ENCODE data around the gene LCE2A.

LCE2A gene, protein sequence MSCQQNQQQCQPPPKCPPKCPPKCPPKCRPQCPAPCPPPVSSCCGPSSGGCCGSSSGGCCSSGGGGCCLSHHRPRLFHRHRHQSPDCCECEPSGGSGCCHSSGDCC

DNA sequence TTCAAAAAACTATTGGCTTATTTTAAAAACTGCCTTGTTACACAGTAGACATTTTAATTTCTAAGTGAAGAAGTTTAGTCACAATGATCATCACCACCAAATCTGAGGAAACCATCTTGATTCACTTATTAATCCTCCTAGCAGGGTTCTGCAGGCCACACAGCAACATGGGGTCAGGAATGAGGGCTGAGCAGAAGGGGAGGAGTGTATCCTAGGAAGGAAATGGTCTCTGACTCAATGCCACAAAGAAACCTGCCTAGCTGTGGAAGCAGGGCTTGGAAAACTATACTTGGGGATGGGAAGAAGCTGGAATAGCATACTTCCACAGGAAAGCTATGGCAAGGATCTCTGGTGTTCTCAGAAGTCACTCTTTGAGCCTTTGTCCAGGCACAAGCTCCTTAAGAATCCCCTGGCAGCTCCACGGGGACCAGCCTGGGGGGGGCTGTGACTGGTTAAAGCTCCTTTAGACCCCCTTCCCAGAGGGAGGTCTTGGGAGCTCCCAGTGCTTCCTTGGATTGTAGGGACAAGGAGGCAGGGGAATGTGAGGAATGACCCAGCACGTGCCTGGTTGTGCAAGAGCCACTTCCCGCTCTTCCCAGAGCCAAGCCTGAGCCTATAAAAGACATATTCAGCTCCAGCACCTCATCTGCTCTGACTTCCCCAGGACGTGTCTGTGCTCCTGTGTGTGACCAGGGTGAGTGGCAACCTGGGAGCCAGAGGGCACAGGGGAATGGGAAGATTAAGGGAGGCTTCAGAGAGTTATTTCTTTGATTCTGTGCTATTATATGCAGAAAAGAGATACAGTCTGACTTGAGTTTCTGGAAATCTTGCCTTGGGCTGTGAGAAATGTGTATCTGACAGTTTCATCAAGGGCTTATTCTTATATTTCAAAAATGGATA lies at the start of gene LCE2A:
Gene LCE2A (plus strand): TSS at position 645 of the 900 bp plus-strand sequence. CDS start 557 bp downstream, outside the sequence.
- H3K9me3 Mint-ChIP-seq, result peaks cover 28% of the 10 kb centered on the region

DNA sequence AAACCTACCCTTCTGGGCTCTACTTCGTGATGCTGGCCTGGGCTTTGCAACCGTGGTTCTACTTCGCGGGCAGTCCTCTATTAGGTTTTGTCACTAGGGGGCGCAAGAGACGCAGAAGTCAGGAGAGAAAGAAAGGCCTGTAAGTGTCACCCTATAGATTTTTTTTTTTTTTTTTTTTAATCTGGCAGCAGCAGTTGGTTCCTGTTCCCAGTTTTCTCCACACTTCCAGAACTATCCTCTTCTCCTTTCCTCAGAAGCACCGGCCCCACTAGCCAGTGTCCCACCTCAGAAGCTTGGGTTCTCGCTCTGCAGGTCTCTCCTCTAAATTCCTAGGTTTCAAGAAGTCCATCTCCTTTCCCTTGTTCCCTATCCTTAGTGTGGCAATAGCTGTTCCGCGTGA lies 44.0 kb upstream of the LCE2A start:
- no peaks in the 10 kb centered on the region for H3K4me1 Mint-ChIP-seq
- TF ChIP-seq, protein P1, sequence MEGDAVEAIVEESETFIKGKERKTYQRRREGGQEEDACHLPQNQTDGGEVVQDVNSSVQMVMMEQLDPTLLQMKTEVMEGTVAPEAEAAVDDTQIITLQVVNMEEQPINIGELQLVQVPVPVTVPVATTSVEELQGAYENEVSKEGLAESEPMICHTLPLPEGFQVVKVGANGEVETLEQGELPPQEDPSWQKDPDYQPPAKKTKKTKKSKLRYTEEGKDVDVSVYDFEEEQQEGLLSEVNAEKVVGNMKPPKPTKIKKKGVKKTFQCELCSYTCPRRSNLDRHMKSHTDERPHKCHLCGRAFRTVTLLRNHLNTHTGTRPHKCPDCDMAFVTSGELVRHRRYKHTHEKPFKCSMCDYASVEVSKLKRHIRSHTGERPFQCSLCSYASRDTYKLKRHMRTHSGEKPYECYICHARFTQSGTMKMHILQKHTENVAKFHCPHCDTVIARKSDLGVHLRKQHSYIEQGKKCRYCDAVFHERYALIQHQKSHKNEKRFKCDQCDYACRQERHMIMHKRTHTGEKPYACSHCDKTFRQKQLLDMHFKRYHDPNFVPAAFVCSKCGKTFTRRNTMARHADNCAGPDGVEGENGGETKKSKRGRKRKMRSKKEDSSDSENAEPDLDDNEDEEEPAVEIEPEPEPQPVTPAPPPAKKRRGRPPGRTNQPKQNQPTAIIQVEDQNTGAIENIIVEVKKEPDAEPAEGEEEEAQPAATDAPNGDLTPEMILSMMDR (IDR thresholded peaks at IDR 0.05; ENCODE audit: unreplicated experiment in 3 of 3), result no peak

More for the DNA sequence above, at the start of gene LCE2A:
- Mint-ChIP-seq H3K36me3 (ENCODE audit: low read depth) (no peaks in the 10 kb centered on the region), H3K4me1 (no peaks in the 10 kb centered on the region), H3K27ac (no peak within 1 kb of the TSS), H3K4me3 (no peak within 1 kb of the TSS), H3K27me3 (ENCODE audit: low read depth) (no peaks in the 10 kb centered on the region)
- TF ChIP-seq, protein P1 (IDR thresholded peaks at IDR 0.05; ENCODE audit: unreplicated experiment in 3 of 3), result no peak

GRCh38 chr1:152656459-152656858 lies 41.7 kb upstream of the LCE2A start:
- H3K36me3 Mint-ChIP-seq (ENCODE audit: low read depth), result no peaks in the 10 kb centered on the region
- no peaks in the 10 kb centered on the region for H3K4me1 Mint-ChIP-seq
- peaks cover 24% of the 10 kb centered on the region for H3K9me3 Mint-ChIP-seq
- H3K27me3 Mint-ChIP-seq (ENCODE audit: low read depth), result no peaks in the 10 kb centered on the region
- H3K4me3 Mint-ChIP-seq, result no peak overlapping the region
- no peak overlapping the region for H3K27ac Mint-ChIP-seq
- TF ChIP-seq, protein P1 (IDR thresholded peaks at IDR 0.05; ENCODE audit: unreplicated experiment in 3 of 3), result no peak

More for the DNA sequence above, 44.0 kb upstream of the LCE2A start:
- H3K36me3 Mint-ChIP-seq (ENCODE audit: low read depth), result no peaks in the 10 kb centered on the region
- H3K27me3 Mint-ChIP-seq (ENCODE audit: low read depth), result no peaks in the 10 kb centered on the region
- no peak overlapping the region for H3K27ac Mint-ChIP-seq
- no peak overlapping the region for H3K4me3 Mint-ChIP-seq
- peaks cover 23% of the 10 kb centered on the region for H3K9me3 Mint-ChIP-seq

GRCh38 chr1:152657677-152658076 lies 40.5 kb upstream of the LCE2A start:
- peaks cover 26% of the 10 kb centered on the region for H3K9me3 Mint-ChIP-seq
- no peak overlapping the region for H3K27ac Mint-ChIP-seq
- no peak overlapping the region for H3K4me3 Mint-ChIP-seq
- TF ChIP-seq, protein P1 (IDR thresholded peaks at IDR 0.05; ENCODE audit: unreplicated experiment in 3 of 3), result no peak
- no peaks in the 10 kb centered on the region for H3K4me1 Mint-ChIP-seq
- H3K36me3 Mint-ChIP-seq (ENCODE audit: low read depth), result no peaks in the 10 kb centered on the region
- no peaks in the 10 kb centered on the region for H3K27me3 Mint-ChIP-seq (ENCODE audit: low read depth)

- no peak overlapping the region for H3K27ac Mint-ChIP-seq
- H3K4me1 Mint-ChIP-seq, result no peaks in the 10 kb centered on the region
- no peak overlapping the region for H3K4me3 Mint-ChIP-seq
- peaks cover 25% of the 10 kb centered on the region for H3K9me3 Mint-ChIP-seq
- no peaks in the 10 kb centered on the region for H3K36me3 Mint-ChIP-seq (ENCODE audit: low read depth)
- TF ChIP-seq, protein P1 (IDR thresholded peaks at IDR 0.05; ENCODE audit: unreplicated experiment in 3 of 3), result no peak
- H3K27me3 Mint-ChIP-seq (ENCODE audit: low read depth), result no peaks in the 10 kb centered on the region
Measured at GRCh38 chr1:152658649-152659048, 39.5 kb upstream of the LCE2A start.

Data from nephron (organoid).